CD14-positive monocyte (primary cell): ENCODE results near the gene ENTREP3. TPM values are rescaled to one million over a fixed set of nuclear protein-coding genes. Genes with fewer than 3 reads are reported as not detected.
"Not testable (repeated sequence)": the region's sequence is repeated elsewhere in the genome, so short reads cannot be mapped to it uniquely, and the experiment has no call there.

Experiments
- DNase-seq, 3 donors: peaks; one replicate each; pipeline ENCODE4 v3.0.0-alpha.2; 2011 to 2022
- H2AFZ ChIP-seq: 2 replicates; pipeline ENCODE4 v1.6.0; 2012; ENCODE audit warnings: mild to moderate bottlenecking, low read depth, low read length, inconsistent platforms; ENCODE audit not compliant: insufficient read depth, poor library complexity, severe bottlenecking
- H3K27ac ChIP-seq, 2 donors: 1 replicate in 1 of 2; 2 replicates in 1 of 2; pipeline ENCODE4 v1.5.1; 2012 to 2013; ENCODE audit warnings: low read length in 2 of 2, control low read depth in 1 of 2, inconsistent platforms in 1 of 2, low read depth in 1 of 2, mild to moderate bottlenecking in 1 of 2
- H3K27me3 ChIP-seq, 2 donors: one replicate each; pipeline versions ENCODE4 v1.6.0 to v1.6.1; 2011 to 2013; ENCODE audit warnings: low read length in 2 of 2; ENCODE audit not compliant: control insufficient read depth in 2 of 2, insufficient read depth in 2 of 2
- H3K36me3 ChIP-seq, 2 donors: replicated peaks in 1 of 2; 1 replicate in 1 of 2; 2 replicates in 1 of 2; pipeline versions ENCODE4 v1.5.1 to v1.6.1; 2012 to 2013; ENCODE audit warnings: low read length in 2 of 2, control low read depth in 1 of 2, inconsistent platforms in 1 of 2, mild to moderate bottlenecking in 1 of 2; ENCODE audit not compliant: insufficient read depth in 2 of 2, control insufficient read depth in 1 of 2
- H3K4me1 ChIP-seq, 2 donors: 1 replicate in 1 of 2; 2 replicates in 1 of 2; pipeline versions ENCODE4 v1.5.1 to v1.6.1; 2012 to 2013; ENCODE audit warnings: low read length in 2 of 2, control low read depth in 1 of 2, inconsistent platforms in 1 of 2, mild to moderate bottlenecking in 1 of 2, moderate library complexity in 1 of 2; ENCODE audit not compliant: insufficient read depth in 2 of 2, control insufficient read depth in 1 of 2
- H3K4me2 ChIP-seq: replicated peaks from 2 replicates; pipeline ENCODE3; 2012; ENCODE audit warnings: low read length, moderate library complexity, mild to moderate bottlenecking; ENCODE audit not compliant: poor library complexity, severe bottlenecking; ENCODE audit errors: extremely low read depth
- H3K4me3 ChIP-seq, 3 experiments: fragments of 200-600 bp in 1 of 3; sonication (generic) in 1 of 3; replicated peaks in 1 of 3; 1 replicate in 2 of 3; 2 replicates in 1 of 3; pipeline ENCODE4 v1.5.1; 2011 to 2013; ENCODE audit warnings: low read length in 3 of 3, mild to moderate bottlenecking in 3 of 3, control low read depth in 2 of 3, low read depth in 2 of 3, inconsistent platforms in 1 of 3, moderate library complexity in 1 of 3
- H3K79me2 ChIP-seq: 2 replicates; pipeline ENCODE4 v1.6.0; 2012; ENCODE audit warnings: mild to moderate bottlenecking, control low read depth, inconsistent platforms, low read length, moderate library complexity; ENCODE audit not compliant: insufficient read depth
- H3K9ac ChIP-seq: 2 replicates; pipeline ENCODE4 v1.6.0; 2017; ENCODE audit warnings: low read length, mild to moderate bottlenecking; ENCODE audit not compliant: insufficient read depth, poor library complexity, severe bottlenecking
- H3K9me3 ChIP-seq, 2 donors: replicated peaks in 1 of 2; 1 replicate in 1 of 2; 2 replicates in 1 of 2; pipeline versions ENCODE4 v1.5.1 to v1.6.1; 2012 to 2013; ENCODE audit warnings: low read length in 2 of 2, control low read depth in 1 of 2; ENCODE audit not compliant: control insufficient read depth in 1 of 2, insufficient read depth in 1 of 2
- H4K20me1 ChIP-seq: 2 replicates; pipeline ENCODE4 v1.6.0; 2012; ENCODE audit warnings: mild to moderate bottlenecking, low read length, control low read depth, moderate library complexity; ENCODE audit not compliant: insufficient read depth
- H3K27ac Mint-ChIP-seq, 7 donors: one replicate each; pipeline ENCODE4 v1.8.0; 2020; ENCODE audit warnings: mild to moderate bottlenecking in 7 of 7, mixed read lengths in 7 of 7, moderate library complexity in 6 of 7, inconsistent platforms in 2 of 7
- H3K27me3 Mint-ChIP-seq, 3 donors: one replicate each; pipeline ENCODE4 v1.8.0; 2021 to 2022; ENCODE audit warnings: low read depth in 3 of 3, mild to moderate bottlenecking in 3 of 3, mixed read lengths in 3 of 3, moderate library complexity in 3 of 3, inconsistent platforms in 1 of 3
- H3K36me3 Mint-ChIP-seq, 2 donors: one replicate each; pipeline ENCODE4 v1.8.0; 2020; ENCODE audit warnings: mixed read lengths in 2 of 2, inconsistent platforms in 1 of 2, mild to moderate bottlenecking in 1 of 2
- H3K4me1 Mint-ChIP-seq: one replicate; pipeline ENCODE4 v1.8.0; 2020; ENCODE audit warnings: mild to moderate bottlenecking, mixed read lengths
- H3K4me3 Mint-ChIP-seq, 2 donors: one replicate each; pipeline ENCODE4 v1.8.0; 2020; ENCODE audit warnings: mild to moderate bottlenecking in 2 of 2, mixed read lengths in 2 of 2, moderate library complexity in 1 of 2
- H3K9me3 Mint-ChIP-seq, 7 donors: one replicate each; pipeline ENCODE4 v1.8.0; 2020 to 2022; ENCODE audit warnings: mixed read lengths in 7 of 7, mild to moderate bottlenecking in 6 of 7, moderate library complexity in 6 of 7, inconsistent platforms in 2 of 7
- CTCF ChIP-seq: fragments of 200-600 bp; IDR thresholded peaks from one replicate; pipeline ENCODE4 v1.8.0; 2022; ENCODE audit warnings: antibody characterized with exemption, mild to moderate bottlenecking
- WGBS: methylation state at CpG from one replicate; pipeline ENCODE4 v1.1.5; 2013; ENCODE audit warnings: missing lambda C conversion rate; ENCODE audit not compliant: insufficient coverage; 5-methylcytosine and 5-hydroxymethylcytosine counted together
- intact Hi-C, 2 donors: fragments of 100-400 bp; cut with micrococcal nuclease; formaldehyde crosslinking; loops; one replicate each; pipeline versions ENCODE4 v1.15.0 to v1.15.1; 2023
- polyA plus RNA-seq, 3 donors: library from polyadenylated mRNA; depleted of rRNA in 1 of 3; unstranded in 2 of 3; stranded (reverse) in 1 of 3; fragments of 300-500 nt in 2 of 3; fragments of >200 nt in 1 of 3; fragmentation: Illumina TruSeq in 2 of 3; gene quantifications; 1 replicate in 2 of 3; 2 replicates in 1 of 3; pipeline ENCODE4 v1.2.3, GENCODE V29; 2012 to 2021

ENTREP3 gene
- polyA plus RNA-seq, 3 donors, result 0.87 to 7.5 (median 1.9) TPM

DNA sequence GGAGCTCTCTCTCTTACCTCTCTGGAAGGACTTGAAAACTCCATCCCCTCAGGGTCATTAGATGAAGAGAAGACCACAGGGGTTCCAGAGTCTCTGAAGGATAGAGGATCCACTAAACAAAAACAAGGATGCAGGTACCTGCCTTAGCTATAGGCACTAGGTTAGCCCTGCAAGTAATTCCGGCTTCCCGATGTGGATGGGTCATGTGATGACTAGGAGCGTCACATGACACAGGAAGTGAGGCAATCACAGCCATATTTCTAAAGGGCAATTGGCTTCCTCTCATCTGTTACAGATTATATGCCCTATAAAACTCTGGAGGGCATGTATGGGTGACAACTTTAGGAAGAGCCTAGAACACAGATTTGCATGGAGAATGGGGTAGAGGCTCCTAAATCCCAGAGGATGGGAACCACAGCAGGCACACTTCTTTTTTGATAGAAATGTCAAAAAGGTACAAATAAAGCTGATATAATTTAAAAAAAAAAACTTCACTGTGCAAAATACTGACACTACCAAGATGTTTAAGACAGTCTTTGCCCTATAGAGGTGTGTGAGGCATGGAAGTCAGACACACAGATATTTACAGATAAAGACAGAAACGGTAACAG lies 14.1 kb downstream of the ENTREP3 start:
- Histone ChIP-seq H3K9me3 (no peaks in the 10 kb centered on the region), H3K4me3 (peak overlapping the region; percentile 53 to 79 (median 69)), H3K4me1 (peaks cover 41 to 76% of the 10 kb centered on the region in 2 donors), H3K27ac (peak overlapping the region; percentile 62 to 87), H4K20me1 (peaks cover 4% of the 10 kb centered on the region), H3K4me2 (peak overlapping the region; percentile 75), H3K36me3 (peaks cover 19 to 38% of the 10 kb centered on the region in 2 donors), H2AFZ (peak overlapping the region; percentile 71), H3K27me3 (no peaks in the 10 kb centered on the region), H3K79me2 (peaks cover 39% of the 10 kb centered on the region), H3K9ac (peak overlapping the region; percentile 54)
- DNase-seq, result peak; percentile 79 to 95 (median 89)
- Mint-ChIP-seq H3K27ac (peak overlapping the region; percentile 94 to 99 (median 97)), H3K36me3 (peaks cover 31 to 35% of the 10 kb centered on the region in 2 donors), H3K9me3 (peaks cover 0 to 2% (median 0%) of the 10 kb centered on the region in 7 donors), H3K4me1 (peaks cover 61% of the 10 kb centered on the region), H3K4me3 (peak overlapping the region; percentile 75 to 92), H3K27me3 (peaks cover 0 to 6% (median 2%) of the 10 kb centered on the region in 3 donors)
- 44% methylated on average over 1 of the region's 4 CpGs for WGBS
- TF ChIP-seq CTCF, result no peak
- intact Hi-C loops, result loop anchor here (5.0 kb wide), 1 partner anchor 34 kb away; the partner anchor contains the start of genes MTX1 (in 2 of the 2) and THBS3 (in 2 of the 2)

DNA sequence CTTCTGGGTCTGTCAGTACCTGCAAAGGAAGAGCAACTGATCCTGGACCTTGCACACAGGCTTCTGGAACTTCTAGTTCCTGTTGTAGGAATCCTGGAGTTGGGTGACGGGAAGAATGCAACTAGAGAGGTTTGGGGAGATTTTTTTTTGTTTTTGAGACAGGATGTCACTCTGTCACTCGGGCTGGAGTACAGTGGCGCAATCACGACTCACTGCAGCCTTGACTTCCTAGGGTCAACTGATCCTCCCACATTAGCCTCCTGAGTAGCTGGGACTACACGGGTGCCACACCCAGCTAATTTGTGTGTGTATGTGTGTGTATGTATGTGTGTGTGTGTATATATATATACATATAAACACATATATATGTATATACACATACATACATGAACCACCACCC lies 18.8 kb downstream of the ENTREP3 start:
- peaks cover 24% of the 10 kb centered on the region for H3K79me2 ChIP-seq
- TF ChIP-seq CTCF, result no peak
- no peak overlapping the region for H2AFZ ChIP-seq
- no peak overlapping the region for H3K4me2 ChIP-seq
- intact Hi-C loops, result no loop called here
- peak overlapping the region in 1 of 2 donors; percentile 37 for H3K27ac ChIP-seq
- 40% methylated on average over 1 of the region's 5 CpGs for WGBS
- no peaks in the 10 kb centered on the region for H3K9me3 ChIP-seq
- H3K9ac ChIP-seq, result no peak overlapping the region
- Mint-ChIP-seq H3K27ac (peak overlapping the region in 1 of 7 donors; percentile 12), H3K4me1 (peaks cover 33% of the 10 kb centered on the region), H3K27me3 (peaks cover under 1 to 2% (median 2%) of the 10 kb centered on the region in 3 donors), H3K36me3 (peaks cover 39 to 46% of the 10 kb centered on the region in 2 donors), H3K9me3 (peaks cover 0 to 2% (median 0%) of the 10 kb centered on the region in 7 donors), H3K4me3 (no peak overlapping the region)
- H3K4me1 ChIP-seq, result peaks cover 12 to 50% of the 10 kb centered on the region in 2 donors
- H3K27me3 ChIP-seq, result no peaks in the 10 kb centered on the region
- DNase-seq, result no peak
- H3K36me3 ChIP-seq, result peaks cover 27 to 47% of the 10 kb centered on the region in 2 donors
- H3K4me3 ChIP-seq, result no peak overlapping the region
- peaks cover 3% of the 10 kb centered on the region for H4K20me1 ChIP-seq

- DNase-seq, H3K27me3 ChIP-seq, H3K27ac Mint-ChIP-seq, H3K4me2 ChIP-seq, H3K4me3 ChIP-seq, H3K27me3 Mint-ChIP-seq, intact Hi-C loops, H2AFZ ChIP-seq, H3K9me3 Mint-ChIP-seq, H3K4me3 Mint-ChIP-seq, H3K9ac ChIP-seq, H3K9me3 ChIP-seq, H4K20me1 ChIP-seq: not testable (repeated sequence)
- 100% methylated on average over 4 of the region's 9 CpGs for whole genome bisulfite sequencing
- Histone ChIP-seq H3K79me2 (peaks cover 16% of the 10 kb centered on the region), H3K4me1 (peaks cover 4 to 41% of the 10 kb centered on the region in 2 donors), H3K27ac (peak overlapping the region in 1 of 2 donors; percentile 37), H3K36me3 (peaks cover 27 to 47% of the 10 kb centered on the region in 2 donors)
- Mint-ChIP-seq H3K36me3 (peaks cover 39 to 46% of the 10 kb centered on the region in 2 donors), H3K4me1 (peaks cover 25% of the 10 kb centered on the region)
Measured at GRCh38 chr1:155235375-155235774, 19.9 kb downstream of the ENTREP3 start.
